Cardiac septum (tissue), 1 donor: ENCODE results near the gene DEXI. TPM values are rescaled to one million over a fixed set of nuclear protein-coding genes. Genes with fewer than 3 reads are reported as not detected.

Experiments
- DNase-seq: peaks from one replicate; pipeline ENCODE4 v3.0.0-alpha.2; 2020; ENCODE audit warnings: low spot score
- intact Hi-C: fragments of 100-400 bp; cut with DNase I; formaldehyde crosslinking; loops from one replicate; pipeline ENCODE4 v1.14.0; 2022
- total RNA-seq: library from RNA; stranded (reverse); fragmentation: NEBNext Ultra II Directional; extraction: Animal tissue kit (Norgen Biotek cat#: 25700); gene quantifications from one replicate; pipeline ENCODE4 v1.2.1, GENCODE V29; 2021
- donor health status: DM: no; HTN: no; CAD: no.

DEXI gene
- total RNA-seq, 1 donor from 2014 or later, result 68.1 TPM

DNA sequence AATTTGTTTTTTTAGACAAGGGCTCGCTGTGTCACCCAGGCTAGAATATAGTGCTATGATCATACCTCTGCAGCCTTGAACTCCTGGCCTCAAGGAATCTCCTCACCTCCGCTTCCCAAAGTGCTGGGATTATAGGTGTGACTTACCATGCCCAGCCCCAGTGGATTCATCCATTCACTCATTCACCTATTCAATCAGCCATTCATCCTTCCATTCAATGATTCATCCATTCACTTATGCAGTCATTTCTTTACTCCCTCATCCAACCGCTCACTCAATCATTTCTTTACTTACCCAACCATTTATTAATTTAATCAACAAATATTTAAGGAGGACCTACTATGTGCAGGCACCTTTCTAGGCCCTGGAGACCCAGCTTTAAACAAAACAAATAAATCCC lies 25.7 kb downstream of the DEXI start:
- intact Hi-C loops, result loop anchor here (5.0 kb wide), 2 partner anchors 39 to 394 kb away; partner anchors contain the start of gene CIITA
- DNase-seq, result no peak

DNA sequence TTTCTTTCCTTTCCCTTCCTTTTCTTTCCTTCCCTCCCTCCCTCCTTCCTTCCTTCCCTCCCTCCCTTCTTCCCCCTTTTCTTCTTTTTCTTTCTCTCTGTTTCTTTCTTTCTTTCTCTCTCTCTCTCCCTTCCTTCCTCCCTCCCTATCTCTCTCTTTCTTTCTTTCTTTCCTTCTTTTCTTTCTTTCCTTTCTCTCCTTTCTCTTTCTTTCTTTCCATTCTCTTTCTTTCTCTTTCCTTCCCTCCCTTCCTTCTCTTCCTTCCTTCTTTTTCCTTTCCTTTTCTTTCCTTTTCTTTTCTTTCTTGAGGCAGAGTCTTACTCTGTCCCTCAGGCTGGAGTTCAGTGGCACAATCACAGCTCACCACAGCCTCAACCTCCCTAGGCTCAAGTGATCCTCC lies 31.0 kb downstream of the DEXI start:
- DNase-seq, result no peak
- intact Hi-C loops, result loop anchor here (5.0 kb wide), 1 partner anchor 149 kb away; no protein-coding TSS in a partner anchor

DNA sequence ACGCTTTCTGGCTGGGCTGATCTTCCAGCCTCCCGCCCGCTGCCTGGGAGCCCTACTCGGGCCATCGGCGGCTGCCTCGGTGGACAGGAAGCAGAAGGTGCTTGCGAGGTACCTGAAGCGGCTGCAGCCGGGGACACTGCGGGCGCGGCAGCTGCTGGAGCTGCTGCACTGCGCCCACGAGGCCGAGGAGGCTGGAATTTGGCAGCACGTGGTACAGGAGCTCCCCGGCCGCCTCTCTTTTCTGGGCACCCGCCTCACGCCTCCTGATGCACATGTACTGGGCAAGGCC lies 34.6 kb downstream of the DEXI start:
- DNase-seq, result no peak
- intact Hi-C loops, result no loop called here

DNA sequence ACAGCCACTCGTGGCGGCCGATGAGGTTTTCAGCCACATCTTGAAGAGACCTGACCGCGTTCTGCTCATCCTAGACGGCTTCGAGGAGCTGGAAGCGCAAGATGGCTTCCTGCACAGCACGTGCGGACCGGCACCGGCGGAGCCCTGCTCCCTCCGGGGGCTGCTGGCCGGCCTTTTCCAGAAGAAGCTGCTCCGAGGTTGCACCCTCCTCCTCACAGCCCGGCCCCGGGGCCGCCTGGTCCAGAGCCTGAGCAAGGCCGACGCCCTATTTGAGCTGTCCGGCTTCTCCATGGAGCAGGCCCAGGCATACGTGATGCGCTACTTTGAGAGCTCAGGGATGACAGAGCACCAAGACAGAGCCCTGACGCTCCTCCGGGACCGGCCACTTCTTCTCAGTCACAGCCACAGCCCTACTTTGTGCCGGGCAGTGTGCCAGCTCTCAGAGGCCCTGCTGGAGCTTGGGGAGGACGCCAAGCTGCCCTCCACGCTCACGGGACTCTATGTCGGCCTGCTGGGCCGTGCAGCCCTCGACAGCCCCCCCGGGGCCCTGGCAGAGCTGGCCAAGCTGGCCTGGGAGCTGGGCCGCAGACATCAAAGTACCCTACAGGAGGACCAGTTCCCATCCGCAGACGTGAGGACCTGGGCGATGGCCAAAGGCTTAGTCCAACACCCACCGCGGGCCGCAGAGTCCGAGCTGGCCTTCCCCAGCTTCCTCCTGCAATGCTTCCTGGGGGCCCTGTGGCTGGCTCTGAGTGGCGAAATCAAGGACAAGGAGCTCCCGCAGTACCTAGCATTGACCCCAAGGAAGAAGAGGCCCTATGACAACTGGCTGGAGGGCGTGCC lies 35.1 kb downstream of the DEXI start:
- intact Hi-C loops, result no loop called here
- DNase-seq, result no peak

DNA sequence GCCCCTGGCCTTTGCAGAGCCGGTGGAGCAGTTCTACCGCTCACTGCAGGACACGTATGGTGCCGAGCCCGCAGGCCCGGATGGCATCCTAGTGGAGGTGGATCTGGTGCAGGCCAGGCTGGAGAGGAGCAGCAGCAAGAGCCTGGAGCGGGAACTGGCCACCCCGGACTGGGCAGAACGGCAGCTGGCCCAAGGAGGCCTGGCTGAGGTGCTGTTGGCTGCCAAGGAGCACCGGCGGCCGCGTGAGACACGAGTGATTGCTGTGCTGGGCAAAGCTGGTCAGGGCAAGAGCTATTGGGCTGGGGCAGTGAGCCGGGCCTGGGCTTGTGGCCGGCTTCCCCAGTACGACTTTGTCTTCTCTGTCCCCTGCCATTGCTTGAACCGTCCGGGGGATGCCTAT lies 35.8 kb downstream of the DEXI start:
- intact Hi-C loops, result no loop called here
- DNase-seq, result no peak

DNA sequence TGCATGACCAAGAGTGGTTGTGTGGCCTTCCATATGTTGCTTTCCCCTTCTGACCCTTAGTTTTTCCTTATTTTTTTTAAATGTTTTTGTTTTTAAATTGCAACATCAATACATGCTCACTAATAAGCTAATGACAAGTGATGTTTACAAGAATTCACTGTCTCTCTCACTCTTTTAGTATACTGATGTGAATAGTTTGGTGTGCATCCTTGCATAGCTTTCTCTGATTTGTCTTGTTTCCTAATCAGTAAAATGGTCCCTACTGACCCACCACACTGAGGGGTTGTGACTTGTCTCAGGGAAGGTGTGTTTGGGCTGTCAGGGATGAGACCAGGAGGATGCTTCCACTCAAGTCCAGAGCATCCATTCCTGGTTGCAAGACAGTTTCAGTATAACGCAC lies 39.3 kb downstream of the DEXI start:
- intact Hi-C loops, result no loop called here
- no peak for DNase-seq

DNA sequence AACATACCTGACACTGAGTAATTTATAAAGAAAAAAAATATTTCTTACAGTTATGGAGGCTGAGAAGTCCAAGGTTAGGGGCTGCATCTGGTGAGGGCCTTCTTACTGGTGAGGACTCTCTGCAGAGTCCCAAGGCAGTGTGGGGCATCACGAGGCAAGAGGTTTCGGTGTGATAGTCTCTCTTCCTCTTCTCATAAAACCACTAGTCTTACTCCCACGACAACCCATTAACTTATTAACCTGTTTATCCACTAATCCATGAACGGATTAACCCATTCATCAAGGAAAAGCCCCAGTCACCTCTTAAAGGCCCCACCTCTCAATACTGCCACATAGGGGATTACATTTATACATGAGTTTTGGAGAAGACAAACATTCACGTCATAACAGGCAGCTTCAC lies 45.1 kb downstream of the DEXI start:
- intact Hi-C loops, result no loop called here
- DNase-seq, result no peak

DNA sequence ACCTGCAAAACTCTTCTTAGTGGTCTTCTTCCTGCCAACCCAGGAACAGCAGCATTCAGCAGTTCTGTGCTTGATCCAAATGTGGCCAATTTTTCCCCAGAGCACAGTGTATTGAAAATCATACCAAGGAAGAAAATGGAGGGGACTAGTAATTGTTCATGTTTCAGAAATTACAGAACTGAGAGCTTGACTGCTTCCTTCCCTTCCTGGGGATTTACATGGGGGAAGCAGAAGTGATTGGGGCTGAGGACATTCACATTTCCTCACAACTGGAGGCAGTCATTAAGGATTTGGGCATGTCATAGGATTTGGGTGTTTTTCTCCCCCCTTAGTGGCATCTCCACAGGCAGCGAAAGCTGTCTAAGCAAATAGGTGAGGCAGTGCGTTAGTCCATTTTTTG lies 45.5 kb downstream of the DEXI start:
- DNase-seq, result no peak
- intact Hi-C loops, result no loop called here

DNA sequence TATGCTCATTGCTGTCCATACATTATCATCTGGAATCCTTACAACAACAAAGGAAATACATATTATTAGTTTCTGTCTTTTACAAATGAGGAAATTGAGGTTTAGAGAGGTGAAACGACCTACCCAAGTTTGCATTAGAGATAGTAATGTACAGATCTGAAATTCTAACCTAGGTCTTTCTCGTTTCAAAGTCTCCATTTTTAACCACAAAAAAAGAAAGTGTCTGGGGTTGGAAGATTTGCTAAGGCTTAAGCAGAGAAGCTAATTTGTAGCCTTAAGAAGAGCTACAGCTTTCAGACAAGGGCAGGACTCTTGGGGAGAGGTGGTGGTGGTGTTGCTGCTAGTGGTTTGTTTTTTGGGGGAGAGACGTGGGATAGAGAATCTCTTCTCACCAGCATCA lies 46.1 kb downstream of the DEXI start:
- intact Hi-C loops, result no loop called here
- DNase-seq, result no peak

DNA sequence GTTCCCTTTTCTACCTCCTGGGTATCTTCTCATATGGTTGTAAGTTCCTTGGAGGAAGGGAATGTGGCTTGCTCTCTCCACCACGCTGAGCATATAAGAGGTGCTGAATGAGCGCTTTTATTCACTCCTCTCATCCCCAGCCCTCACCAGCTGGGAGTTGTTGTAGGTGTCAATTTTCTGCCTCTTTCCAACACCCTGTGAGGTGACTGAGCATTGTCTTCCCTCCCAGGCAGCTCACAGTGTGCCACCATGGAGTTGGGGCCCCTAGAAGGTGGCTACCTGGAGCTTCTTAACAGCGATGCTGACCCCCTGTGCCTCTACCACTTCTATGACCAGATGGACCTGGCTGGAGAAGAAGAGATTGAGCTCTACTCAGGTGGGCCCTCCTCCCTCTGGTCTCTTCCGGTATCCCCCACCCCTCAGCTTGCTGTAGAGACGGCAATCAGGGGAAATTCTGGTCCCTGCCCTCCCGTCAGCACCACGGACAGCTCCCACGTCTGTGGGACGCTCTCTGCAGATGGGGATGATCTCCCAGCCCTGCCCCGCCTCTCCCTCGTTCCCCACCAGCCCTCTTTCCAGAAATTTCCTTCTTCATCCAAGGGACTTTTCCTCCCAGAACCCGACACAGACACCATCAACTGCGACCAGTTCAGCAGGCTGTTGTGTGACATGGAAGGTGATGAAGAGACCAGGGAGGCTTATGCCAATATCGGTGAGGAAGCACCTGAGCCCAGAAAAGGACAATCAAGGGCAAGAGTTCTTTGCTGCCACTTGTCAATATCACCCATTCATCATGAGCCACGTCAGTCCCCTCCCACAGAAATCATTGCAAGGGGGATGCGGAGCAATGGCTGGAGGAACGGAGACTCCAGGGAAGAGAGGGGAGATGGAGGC lies 47.0 kb downstream of the DEXI start:
- no peak for DNase-seq
- intact Hi-C loops, result no loop called here

DNA sequence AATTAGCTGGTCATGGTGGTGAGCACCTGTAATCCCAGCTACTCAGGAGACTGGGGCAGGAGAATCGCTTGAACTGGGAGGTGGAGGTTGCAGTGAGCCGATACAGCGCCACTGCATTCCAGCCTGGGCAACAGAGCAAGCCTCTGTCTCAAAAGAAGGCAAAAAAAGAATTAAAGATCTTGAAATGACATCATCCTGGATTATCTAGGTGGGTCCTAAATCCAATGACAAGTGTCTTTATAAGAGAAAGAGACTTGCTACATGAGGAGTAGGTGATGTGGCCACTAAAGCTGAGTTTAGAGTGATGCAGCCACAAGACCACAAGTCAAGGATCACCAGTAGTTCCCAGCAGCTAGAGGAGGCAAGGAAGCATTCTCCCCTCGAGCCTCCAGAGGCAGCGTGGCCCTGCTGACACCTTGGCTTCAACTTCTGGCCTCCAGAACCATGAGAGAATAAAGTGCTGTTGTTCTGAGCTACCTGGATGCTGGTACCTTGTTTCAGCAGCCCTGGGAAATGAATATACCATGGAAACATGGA lies 49.4 kb downstream of the DEXI start:
- intact Hi-C loops, result no loop called here
- DNase-seq, result no peak

DNA sequence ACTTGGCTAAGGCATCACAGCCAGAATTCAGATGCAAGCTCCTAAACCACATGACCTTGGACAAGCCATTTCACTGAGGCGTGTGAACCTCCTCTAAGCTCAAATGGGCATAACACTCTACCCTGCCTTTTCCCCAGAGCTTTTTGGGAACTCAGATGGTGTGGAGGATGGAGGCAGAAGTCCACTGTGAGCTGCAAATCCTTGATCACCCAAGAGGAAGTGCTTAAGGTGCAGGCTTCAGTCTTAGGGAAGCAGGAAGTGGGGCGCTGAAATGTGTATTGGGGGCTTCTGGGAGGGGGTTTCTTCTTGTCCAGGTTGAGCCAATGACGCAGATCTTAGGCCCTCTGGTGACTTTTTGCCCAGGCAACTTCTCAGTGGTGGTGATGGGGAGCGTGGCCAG lies 52.4 kb downstream of the DEXI start:
- intact Hi-C loops, result no loop called here
- DNase-seq, result no peak

DNA sequence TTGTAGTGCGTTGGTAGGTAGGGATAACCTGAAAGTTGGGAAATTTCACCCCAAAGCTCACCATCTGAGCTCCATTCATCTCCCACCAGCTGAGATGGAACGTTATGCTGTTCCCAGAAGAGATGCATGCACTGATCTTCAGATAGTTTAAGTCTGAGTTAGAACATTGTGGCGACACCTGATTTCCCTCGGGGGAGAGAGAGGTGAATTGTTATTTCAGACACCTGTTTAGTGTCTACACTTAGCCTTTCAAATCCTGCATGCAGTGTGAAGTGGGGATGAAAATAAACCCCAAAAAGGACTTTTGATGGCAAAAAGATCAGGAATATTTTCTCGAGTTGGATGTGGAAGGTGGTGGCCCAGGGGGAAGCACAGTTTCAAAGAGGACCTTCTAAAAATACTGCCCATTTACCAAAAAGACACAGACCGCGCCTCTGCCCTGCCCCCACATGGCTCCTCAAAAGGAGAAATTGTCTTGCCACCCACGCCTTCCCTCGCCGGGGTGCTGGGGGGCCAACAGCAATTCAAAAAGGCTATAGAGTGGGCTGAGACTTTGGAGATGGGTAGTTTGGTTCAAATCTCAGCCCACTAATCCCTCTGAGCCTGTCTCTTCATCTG lies 53.8 kb downstream of the DEXI start:
- no peak for DNase-seq
- intact Hi-C loops, result no loop called here

DNA sequence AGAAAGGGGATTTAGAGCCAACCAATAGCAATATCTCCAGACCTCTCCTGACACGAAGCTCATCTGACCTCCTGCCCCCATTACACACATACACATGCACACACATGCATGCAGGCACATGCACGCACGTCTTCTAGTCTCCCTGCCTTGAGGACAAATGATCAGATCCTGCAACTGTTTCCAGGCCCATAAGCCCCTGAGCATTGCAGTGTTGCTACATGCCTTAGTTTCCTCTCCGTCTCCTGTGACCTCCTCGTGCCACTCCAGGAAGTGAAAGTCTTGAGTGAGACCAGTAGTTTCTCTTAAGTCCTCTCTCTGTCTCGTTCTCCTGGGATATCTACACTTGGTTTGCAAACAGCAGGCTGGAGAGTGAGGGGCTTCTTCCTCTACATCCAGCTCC lies 57.0 kb downstream of the DEXI start:
- no peak for DNase-seq
- intact Hi-C loops, result no loop called here

DNA sequence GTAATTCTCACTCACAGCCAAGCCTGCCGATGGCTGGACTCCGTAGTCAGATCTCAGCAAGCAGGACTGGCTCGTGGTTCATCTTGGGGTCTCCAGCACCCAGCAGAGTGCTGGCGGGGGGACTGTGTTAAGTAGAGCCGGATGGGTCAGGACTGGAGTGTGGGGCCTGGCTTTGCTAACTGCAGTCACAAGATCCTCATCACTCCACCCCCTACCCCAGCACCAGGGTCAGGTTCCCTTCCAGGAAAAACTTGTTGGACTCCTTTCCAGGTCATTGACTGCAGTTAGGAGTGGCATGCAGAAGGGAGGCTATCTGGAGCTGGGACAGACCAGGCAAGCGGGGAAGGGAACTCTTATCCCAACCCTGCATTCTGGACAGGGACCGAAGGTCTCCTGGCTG lies 59.3 kb downstream of the DEXI start:
- intact Hi-C loops, result no loop called here
- DNase-seq, result no peak

DNA sequence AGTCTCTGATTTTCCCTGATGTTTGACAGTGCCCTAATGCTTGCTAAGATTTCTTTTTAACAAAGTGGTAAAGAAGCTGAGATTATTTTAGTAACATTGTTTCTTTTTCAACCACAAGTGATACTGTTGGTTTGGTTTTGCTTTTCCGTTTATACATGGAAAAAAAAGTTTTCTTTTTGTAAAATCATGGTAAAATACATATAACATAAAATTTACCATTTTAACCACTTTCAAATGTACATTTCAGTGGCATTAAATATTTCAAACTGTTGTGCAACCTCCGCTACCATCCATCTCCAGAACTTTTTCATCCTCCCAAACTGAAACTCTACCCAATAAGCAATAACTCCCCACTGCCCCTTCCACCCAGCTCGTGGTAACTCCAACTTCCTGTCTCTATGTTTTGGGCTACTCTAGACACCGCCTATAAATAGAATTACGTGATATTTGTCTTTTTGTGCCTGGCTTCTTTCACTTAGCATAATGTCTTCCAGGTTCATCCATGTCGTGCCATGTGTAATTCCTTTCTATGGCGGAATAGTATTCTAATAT lies 60.7 kb downstream of the DEXI start:
- intact Hi-C loops, result no loop called here
- DNase-seq, result no peak

DNA sequence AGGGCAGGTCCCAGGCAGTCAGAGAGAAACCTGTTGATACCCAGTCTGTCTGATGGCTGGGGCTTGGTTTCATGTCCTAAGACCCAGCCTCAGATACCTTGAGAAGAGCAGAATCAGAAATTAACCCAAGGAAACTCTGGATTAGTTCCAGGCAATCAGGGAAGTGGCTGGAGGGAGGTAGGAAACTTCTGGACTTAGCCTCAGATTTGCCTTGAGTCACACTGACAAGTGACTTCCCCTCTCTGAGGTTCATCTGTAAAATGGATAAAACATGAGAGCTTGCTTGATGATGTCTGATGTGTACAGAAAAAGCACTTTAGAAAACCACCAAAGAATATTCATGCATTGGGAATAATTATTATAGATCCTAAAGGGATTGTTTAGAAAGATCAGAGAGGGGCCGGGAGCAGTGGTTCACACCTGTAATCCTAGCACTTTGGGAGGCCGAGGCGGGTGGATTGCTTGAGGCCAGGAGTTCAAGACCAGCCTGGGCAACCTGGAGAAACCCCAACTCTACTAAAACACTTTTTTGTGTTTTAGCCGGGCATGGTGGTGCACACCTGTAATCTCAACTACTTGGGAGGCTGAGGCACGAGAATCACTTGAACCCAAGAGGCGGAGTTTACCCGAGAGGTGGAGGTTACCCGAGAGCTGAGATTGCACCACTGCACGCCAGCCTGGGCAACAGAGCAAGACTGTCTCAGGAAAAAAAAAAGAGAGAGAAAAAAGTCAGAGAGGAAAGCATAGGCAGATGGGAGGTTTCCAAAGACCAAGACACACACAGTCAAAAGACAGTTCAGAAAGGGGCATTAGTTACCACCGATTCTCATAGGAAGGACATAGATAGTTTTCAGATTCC lies 61.4 kb downstream of the DEXI start:
- no peak for DNase-seq
- intact Hi-C loops, result no loop called here

DNA sequence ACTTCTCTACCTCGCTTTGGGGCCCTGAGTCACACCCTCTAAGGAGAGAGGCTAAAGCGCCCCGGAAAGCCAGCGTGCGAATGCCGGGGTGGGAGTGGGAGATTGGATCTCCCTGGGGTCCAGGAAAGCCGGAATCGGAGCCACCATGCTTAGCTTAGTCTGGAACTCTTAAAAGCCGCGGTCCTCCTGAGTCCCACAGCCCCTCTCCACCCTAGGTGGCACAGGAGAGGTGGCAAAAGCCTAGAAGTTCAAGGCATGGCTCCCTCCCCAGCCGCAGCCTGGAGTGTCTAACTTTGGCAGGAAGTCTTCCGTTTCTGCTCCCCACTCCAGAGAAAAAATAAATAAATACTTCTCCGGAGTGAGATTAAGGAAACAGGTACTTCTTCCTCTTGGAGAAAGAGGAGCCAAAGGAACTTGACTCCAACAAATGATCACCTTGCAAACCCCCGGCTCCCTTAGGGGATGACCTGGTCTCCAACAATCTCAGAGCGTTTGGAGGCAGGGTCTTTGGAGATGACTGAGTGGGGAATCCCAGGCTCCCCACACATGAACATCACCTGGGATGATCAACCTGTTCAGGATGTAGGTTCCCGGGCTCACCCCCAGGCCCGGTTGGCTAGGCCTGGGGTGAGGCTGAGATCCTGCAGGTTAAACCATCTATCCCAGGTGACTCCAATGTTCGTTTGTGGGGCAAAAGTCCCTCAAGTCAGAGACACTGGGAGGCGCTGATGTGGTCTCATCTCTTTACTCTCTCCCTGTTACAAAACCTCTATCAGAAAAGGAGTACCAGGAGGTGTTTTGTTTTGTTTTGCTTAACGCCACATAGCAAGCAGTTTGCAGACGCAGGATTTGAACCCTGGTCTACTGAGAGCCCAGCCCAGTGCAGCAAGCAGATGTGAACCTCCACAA lies 62.3 kb downstream of the DEXI start:
- intact Hi-C loops, result loop anchor here (5.0 kb wide), 1 partner anchor 37 kb away; no protein-coding TSS in a partner anchor
- no peak for DNase-seq
